Measurements from ENCODE around the gene LMX1B.

GRCh38 chr9:126682928-126683697 lies 69.4 kb downstream of the LMX1B start:
- no peak for TF ChIP-seq POLR2AphosphoS5 (IDR thresholded peaks at IDR 0.05; ENCODE audit: borderline replicate concordance, low read depth, low read length)
- no peak for TF ChIP-seq EZH2 (IDR thresholded peaks at IDR 0.05)
- no peak for TF ChIP-seq FOXP2 (optimal IDR thresholded peaks at IDR 0.05; ENCODE audit: control extremely low read depth, extremely low read length, insufficient read depth)

Measured in SK-N-MC (cell line).